Hematopoietic multipotent progenitor cell treated with erythropoietin and hydrocortisone succinate and interleukin-3 and kit ligand, for 6 days (in vitro differentiated cells): ENCODE results near the gene SGCG.
A peak's percentile ranks its signal among the peaks of the same experiment; 100 is the strongest.
"Not testable (repeated sequence)": the region's sequence is repeated elsewhere in the genome, so short reads cannot be mapped to it uniquely, and the experiment has no call there.

Source experiments
- DNase-seq: peaks from one replicate; pipeline ENCODE4 v3.0.0-alpha.2; 2015

SGCG gene, protein sequence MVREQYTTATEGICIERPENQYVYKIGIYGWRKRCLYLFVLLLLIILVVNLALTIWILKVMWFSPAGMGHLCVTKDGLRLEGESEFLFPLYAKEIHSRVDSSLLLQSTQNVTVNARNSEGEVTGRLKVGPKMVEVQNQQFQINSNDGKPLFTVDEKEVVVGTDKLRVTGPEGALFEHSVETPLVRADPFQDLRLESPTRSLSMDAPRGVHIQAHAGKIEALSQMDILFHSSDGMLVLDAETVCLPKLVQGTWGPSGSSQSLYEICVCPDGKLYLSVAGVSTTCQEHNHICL

DNA sequence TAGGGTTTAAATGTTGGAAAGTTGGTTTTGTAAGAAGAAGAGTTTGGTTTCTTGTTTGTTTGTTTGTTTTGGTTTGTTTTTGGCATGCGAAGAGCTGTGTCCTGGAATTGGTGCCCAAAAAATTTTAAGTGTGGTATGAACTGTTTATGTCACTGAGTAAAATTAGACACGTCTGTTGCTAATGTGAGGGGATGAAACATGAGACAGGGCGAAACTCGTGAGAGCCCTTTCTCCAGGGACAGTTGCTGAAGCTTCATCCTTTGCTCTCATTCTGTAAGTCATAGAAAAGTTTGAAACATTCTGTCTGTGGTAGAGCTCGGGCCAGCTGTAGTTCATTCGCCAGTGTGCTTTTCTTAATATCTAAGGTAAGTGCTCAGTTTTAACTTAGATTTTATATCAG, at the start of gene SGCG:
Gene SGCG, plus strand, starts transcription at position 269 of the 400 bp plus-strand sequence. CDS start 22,716 bp downstream, outside the sequence.
- no peak for DNase-seq

DNA sequence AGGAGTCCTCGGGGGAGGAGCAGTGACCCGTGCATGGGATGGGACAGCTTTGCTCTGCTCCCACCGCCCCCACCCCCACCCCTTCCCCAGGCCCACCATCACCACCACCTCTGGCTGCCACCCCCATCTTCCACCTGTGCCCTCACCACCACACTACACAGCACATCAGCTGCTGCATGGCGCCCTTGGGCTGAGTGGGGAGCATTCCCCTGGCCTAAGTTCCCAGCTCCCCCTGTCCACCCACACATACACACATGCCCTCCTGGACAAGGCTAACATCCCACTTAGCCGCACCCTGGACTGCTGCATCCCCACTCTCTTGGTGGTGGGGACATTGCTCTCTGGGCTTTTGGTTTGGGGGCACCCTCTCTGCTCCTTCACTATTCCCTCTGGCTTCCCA, 46.2 kb upstream of the SGCG start:
- DNase-seq = no peak

DNA sequence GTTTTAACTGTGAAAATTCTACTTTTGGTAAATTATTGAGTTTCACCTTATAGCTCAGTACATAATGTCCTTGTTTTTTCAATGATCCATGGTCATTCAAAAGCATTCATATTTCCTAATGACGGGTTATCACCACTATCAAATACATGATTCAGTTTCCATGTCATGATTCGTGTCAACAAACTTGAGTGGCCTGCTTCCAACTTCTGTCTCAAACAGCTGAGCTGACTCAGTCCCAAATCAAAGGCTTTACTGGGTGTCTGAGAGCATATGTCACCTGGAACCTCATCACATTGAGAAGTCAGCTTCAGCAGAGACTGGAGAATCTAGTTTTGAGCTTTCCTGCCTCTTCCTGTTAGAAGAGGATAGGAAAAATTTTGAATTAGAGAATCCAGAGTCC, 40.3 kb upstream of the SGCG start:
- no peak for DNase-seq

DNA sequence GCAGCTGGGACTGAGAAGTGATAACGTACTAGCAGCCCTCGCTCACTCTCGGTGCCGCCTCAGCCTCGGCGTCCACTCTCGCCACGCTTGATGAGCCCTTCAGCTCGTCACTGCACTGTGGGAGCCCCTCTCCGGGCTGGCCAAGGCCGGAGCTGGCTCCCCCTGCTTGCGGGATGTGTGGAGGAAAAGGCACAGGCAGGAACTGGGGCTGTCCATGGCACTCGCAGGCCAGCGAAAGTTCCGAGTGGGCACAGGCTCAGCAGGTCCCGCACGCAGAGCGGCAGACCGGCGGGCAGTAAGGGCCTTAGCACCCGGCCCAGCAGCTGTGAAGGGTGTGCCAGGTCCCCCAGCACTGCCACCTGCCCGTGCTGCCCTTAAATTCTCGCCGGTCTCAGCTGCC, 38.8 kb upstream of the SGCG start:
- DNase-seq = no peak

DNA sequence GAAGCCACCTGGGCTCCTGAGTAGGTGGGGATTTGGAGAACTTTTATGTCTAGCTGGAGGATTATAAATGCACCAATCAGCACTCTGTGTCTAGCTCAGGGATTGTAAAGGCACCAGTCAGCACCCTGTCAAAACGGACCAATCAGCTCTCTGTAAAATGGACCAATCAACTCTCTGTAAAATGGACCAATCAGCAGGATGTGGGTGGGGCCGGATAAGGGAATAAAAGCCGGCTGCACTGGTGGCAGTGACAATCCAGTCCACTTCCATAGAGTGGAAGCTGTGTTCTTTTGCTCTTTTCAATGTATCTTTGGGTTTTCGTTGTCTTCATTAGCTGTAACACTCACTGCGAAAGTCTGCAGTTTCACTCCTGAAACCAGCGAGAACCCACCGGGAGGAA, 38.2 kb upstream of the SGCG start:
- DNase-seq = not testable (repeated sequence)

DNA sequence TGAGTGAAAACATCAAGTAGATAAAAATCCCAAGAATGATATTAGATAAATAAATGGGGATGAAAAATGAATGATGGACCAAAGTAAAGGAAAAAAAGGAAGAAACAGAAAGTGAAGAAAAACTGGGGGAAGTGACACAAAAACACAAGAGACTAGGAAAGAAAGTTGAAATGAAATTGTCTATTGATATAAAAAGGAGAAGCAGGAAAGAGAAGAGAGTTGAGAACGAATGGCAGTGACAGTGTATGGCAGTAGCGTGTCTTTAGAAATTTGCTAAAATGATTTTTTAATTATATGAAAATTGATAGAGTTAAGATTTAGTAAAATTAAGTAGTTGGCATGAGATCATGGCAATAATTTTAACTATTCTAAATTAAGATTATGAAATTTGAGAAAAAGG, 36.3 kb upstream of the SGCG start:
- no peak for DNase-seq

DNA sequence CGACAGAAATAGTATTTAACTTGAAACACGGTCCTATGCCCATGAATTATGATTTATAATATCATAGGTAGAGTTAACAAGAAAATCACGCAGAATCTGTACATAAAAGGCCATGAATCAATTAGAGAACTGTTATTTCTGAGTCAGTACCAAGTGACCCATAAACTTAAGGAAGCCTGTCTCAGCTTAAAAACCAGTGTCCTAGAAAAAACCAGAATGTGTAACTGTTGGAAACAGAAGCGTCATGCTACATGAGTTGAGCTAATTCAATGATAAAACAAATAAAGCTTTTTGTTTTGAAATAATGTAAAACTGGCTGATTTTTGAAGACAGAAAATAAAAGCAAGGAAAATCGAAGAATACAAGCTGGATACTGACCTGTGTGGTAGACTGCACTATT, 34.8 kb upstream of the SGCG start:
- DNase-seq = no peak

DNA sequence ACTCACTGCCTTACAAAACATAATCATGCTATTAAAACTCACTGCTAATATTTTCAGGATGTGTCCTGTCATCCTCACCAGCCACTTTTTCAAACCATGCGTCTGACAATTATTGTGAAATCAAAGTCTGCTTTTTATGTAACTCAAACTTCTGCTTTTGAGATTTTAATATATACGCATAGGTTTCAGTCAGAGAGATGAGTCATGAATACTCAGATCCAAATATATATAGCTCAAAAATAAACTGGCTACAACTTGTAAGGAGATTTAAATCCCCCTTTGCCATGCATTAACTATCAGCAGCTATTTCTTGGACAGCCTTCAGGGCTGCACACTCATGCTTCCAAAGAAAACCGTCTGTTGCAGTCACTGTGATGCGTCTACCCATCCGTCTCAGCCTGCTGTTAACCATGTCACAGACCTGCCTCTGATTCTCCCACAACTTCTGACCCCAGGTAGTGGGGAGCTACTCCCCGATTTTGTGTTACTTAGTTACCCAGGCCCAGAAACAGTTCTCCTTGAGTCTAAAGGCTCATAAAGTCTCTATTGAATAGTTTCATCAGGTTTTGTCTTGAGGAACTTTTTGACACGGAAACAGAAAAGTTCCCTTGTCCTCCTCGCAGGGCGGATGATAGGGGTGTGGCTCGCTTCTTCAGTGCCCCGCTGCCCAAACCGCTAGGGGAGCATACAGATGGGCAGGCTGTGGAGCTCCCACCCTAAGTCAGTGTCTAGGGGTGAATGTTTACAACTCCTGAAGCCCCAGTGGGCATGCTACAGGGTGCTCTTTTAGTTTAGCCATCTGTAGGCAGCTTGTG, 33.8 kb upstream of the SGCG start:
- peak; percentile 46 for DNase-seq

DNA sequence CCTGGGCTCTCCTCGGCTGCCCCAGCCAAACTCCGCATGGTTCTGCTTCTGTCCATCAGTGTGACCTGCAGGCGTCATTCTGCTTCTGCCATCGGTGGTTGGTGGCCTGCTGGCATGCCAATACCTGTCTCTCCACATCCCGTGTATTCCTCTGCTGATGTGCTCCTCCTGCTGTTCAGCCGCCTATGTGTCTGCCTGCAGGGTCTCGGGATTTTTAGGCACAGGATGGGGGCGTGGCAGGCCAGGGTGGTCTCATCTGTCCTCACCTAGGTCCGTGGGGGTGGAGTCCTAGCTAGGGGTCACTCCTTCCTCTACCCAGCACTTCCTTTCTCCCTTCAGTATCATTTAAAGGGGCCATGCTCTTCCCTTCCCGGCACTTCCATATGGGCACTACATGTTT, 33.0 kb upstream of the SGCG start:
- DNase-seq = no peak

DNA sequence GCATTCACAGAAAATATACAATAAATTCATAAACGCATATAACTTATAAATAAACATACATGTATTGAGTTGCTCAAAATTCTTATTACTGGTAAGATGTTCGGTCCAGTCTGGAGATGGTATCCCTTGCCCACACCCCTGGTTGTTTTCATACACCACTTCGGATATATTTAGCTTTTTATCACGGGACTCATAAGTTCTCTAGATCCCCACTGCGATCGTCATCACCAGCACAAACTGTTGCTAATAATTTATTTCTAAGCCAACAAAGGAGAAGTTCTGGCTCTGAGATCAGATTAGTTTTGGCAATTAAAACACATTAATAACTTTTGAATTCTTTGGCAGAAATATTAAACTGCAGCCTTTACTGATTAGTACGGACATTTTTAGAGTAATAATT, 23.0 kb upstream of the SGCG start:
- DNase-seq = no peak

DNA sequence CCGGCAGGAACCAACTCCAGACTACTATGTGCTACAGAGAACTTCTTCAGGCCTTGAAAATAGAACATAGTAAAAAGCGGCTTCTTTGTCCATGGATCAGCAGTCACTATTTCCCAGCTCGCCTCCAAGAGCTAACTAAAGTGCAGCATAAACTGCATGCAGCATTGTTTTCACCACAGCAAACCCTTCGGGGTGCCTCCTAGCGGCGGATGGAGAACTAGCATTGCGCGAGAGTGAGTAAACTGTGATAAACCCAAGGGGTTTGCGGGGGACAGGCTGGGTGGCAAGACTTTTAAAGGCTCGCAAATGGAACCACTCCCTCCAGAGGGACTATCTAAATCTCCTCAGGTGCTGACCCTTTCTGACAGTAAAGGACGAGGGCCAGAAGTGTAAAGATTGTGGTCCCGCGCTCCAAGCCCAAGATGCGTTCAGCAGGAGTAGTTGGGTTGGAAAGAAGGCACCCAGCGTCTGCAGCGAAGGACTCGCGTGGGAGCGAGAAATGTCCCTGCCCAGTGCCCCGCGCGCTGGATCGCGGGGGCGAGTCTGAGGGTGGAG, 21.5 kb upstream of the SGCG start:
- peak; percentile 53 for DNase-seq

DNA sequence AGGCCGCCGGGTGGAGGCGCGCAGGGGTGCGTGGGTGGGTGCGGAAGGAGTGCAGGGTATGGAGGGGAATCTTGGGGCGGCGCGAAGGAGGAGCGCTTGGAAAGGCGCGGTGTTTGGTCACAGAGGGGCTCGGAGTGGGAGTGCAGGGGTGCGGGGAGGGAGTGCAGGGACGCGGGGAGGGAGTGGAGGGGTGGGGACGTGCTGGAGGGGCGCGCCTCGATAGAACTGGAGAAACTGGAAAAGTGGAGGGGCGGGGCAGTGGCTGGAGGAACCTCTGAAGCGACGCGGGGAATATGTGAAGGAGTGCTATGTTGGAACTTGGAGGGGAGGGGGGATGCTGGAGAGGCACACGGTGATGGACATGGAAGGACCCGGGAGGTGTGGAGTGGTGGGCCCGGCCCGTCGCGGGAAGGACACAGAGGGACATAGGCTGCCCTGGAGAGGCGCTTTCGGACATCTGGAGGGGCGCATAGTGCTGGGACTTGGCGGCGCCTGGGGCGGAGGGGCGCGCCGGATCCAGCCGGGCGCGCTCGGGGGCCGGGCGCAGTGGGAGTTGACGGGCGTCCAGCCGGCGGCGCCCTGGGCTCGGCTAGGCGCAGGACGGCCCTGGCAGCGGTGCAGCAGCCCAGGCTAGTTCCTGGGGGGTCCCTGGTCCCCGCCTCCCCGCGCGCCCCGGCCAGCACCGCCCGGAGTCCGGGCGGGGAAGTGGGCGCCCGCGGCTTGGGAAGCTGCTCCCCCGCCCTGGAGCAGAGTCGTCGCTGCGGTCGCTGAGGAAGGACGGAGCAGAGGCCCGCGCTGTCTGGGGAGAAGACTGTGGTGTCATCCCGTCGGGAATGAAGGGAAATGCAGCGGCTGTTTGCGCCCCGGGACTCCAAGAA, 20.8 kb upstream of the SGCG start:
- no peak for DNase-seq

DNA sequence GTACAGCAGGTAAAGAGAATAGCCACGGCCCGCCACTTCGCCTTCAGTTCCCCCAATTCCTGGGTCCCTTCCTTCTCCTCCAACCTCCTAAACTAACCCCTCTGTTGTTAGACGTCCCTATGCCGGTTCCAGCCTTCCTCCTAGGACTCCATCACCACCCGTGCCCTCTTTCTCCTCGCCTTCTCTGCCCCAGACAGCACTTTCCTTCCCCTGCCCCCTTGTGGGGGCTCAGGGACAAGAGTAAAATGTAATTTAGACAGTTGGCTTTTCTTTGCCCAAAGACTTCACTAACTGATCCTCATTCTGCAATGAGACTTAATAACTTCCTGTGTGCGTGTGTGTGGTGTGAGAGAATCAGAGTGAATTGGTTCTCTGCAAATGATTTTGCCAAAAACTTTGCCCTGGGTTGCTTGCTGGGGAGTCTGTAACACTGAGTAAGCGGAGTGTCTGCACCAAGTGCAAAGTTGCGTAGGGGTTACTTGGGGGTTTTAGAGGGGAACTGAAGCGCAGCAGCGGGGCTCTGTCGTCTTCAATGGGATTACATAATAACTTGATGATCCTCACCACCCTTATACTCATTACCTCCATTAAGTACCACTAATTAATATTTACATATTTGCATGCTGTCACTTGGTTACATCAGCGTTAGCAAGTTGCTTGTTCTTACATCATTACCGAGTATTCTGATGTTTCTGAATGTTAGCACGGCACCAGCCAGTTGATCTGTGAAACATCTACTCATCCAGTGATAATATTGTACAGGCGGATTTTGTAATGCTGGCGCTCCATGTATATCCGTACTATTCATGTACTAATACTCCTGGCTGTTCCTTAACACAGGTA, 19.9 kb upstream of the SGCG start:
- DNase-seq = peak; percentile 19

DNA sequence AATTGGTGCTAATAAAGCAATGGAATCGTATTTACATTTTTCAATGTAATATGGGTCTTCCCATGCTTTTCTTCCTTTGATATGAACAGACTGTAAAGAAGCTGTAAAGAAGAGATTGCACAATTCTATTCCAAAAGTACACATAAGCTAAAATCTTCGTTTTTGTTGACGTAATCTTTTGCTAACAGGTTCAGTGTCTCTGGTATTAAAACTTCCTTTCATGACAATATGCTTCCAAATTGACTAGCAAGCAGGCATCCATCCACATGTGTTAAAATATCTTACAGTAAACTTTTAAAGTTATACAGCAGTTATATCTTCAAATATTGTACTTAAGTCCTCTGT, 19.3 kb upstream of the SGCG start:
- DNase-seq = no peak

DNA sequence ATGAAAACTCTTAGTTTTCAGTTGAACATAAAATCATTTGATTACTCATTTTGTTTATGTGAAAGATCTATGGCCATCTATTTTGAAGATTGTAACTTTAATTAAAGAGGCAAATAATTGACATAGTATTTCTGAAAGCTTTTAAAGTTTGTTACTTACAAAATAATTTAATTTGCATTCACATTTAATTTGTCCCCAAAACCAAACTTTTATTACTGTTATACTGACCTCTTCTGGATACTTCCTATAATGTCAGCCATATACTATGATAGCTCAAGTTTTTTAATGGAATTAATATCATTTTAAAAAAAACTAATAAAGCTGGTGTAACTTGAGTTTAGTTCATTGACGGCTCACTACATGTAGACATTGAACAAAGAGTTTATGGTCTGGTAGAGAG, 4.9 kb upstream of the SGCG start:
- DNase-seq = peak; percentile 26

DNA sequence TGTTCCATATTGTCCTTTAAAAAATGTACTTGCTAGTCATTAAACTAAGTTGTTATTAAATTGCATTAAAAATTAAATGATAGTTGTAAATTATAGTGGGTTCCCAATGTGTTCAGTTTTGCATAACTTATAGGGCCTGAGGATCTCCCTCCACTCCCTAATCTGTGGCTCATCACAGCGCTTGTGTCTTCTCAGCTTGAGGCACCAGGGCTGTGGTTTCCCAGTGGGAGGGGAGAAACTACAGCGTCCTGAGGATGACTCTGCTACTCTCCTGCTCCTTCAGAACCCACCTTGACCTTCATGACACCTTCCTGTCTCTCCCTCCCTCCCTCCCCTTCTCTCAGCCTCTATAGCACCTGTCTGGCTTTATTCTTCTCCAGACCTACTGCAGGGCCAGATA, 1.4 kb downstream of the SGCG start:
- no peak for DNase-seq

DNA sequence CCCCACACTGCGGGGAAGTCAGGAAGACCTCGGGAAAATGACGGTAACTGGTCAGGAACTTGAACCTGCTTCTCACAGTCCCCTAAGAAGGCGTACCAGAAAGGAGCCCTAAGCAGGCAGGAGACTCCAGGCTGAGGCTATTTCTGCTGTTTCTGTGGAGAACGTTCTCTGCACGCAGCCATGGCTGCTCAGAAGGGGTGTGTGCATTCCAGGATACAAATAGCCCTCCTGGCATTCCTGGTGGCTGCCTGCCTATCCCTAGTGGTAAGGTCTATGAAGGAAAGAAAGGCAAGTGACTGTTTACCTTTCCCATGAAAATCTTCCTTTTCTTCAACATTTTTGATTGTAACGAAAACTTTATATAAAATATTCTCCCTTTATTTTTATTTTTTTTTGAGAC, 2.5 kb downstream of the SGCG start:
- DNase-seq = no peak

DNA sequence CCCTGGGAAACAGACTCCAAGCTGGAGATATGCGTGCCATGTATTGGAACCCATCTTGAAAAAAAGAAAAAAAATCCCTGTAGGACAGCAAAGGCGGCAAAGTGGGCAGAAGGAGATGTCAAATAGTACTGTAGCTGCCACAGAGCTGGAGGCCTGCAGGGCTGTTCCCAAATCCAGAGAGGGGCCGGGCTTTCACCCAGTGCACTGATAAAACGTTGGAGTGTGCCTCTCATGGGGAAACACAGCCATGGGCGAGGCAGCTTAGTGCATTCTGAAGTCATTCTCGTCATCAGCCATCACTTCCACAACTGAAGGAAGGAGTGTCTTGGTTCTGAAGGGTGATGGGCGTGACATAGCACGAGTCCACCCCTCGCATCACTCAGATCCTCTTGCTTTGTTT, 4.8 kb downstream of the SGCG start:
- DNase-seq = no peak

DNA sequence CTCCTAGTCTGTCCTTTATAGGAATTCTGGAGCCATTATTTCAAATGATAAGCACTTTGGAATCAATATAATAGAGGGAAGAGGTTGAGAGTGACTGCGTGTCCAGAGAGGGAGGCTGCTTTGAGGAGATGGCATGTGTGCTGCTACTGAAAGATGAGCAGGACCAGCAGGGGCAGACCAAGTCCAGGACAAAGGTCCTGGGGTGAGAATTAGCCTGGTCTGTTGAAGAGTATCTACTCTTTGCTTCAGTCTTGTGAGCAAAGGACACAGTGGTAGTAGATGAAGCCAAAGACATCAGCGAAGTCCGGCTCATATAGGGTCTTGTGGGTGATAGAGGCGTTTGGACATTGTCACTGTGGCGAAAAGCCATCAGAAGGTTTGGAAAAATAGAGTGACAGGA, 21.1 kb downstream of the SGCG start:
- no peak for DNase-seq

DNA sequence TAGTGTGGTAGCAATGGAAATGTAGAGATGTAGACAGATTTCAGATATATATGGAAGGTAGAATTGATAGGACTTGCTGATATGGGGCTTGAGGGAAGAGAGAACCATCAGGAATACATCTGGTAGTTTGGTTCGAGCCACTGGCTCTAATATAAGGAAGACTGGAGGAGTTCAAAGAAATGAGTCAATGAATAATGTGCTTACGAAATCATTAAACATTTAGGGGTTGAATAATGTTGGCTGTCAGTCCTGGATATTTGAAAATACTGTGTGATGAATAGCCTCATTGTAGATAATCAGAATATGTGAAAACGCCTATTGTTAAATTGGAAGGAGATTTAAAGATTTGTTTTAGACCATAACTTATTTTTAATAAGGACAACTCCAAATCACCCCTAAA, 21.6 kb downstream of the SGCG start:
- DNase-seq = no peak

DNA sequence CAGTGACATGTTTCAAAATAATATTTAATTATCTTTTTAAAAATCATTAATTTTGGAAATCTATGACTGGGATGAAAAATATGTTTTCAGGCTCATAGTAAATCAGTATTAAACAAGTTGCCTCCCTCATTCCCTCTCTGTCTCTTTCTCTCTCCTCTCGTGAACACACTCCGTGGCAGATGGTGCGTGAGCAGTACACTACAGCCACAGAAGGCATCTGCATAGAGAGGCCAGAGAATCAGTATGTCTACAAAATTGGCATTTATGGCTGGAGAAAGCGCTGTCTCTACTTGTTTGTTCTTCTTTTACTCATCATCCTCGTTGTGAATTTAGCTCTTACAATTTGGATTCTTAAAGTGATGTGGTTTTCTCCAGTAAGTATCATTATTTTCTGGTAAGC, 22.7 kb downstream of the SGCG start:
- no peak for DNase-seq

DNA sequence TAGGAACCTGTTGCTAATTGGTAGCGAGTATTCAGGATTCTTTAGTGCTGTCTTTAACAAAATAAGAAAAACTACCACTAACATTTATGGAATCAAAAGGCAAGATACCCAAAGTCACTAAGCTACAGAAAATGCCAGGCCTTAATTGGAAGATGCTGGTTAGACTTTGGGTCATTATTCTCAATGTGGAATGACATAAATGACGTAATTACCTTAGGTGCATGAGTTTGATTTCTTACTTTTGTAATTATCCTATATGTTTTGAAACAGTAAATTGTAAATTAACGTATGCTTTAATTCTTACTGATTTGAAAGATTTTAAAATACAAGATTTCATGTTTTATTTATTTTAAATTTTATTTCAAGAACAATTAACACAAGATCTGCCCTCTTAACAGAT, 25.0 kb downstream of the SGCG start:
- no peak for DNase-seq

DNA sequence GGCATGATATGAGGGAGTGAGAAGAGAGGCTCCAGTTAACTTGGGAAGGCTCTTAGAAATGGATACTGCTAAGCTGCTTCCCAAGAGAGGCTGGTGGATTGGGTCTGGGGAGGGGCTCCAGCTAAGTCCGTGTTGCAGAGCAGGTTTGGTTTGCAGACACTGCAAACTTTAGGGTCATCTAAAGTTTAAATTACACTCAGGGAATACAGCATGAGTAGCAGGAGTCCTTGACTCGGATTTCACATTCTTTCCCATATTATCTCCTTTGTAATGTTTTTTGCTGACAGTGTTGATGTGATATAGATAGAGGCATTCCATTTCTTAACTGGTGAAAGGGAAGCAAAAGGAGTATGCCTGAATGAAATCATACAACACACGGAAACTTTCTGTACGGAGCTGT, 31.9 kb downstream of the SGCG start:
- DNase-seq = no peak
